ENCODE measurements around the gene MKNK2. TPM values are rescaled to one million over a fixed set of nuclear protein-coding genes. Genes with fewer than 3 reads are reported as not detected.
A peak's percentile ranks its signal among the peaks of the same experiment; 100 is the strongest.

Gene MKNK2
- total and polyA plus RNA-seq, 12 donors, result 107 to 260 (median 144) TPM

DNA sequence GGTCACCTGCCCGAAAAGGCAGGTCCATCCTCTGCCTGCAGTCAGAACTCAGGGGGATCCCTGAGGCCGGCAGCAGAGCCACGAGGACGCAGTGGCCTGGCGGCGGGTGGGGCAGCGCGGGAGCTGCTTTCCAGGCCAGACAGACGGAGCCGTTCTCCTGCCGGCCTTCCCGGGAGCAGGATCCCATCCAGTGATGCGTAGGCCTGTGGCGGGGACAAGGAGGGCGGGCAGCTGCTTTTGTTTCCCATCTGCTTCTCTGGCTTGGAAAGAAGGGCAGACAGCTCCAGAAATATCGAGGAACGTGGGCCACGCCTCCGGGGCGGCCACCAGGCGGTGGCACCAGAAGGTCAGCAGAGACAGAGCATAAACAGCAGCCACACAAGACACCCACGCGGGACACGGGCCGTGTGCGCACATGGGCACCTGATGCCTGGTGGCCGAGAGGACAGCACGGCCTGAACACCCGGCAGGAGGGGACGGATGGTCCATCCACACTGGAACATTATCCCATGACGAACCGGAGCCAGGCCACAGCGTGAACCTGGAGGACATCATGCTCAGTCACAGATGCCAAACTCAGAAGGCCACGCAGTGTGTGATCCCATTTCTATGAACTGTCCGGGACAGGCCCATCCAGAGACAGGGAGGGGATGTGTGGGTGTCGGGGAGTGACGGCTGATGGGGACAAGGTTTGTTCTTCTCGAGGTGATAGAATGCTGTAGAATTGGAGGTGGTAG, 13.9 kb upstream of the MKNK2 start:
- ATAC-seq (peak in 6 of 8 donors; percentile 2 to 74 (median 20)), DNase-seq (peak in 1 of 2 donors; percentile 66)
- Histone ChIP-seq H3K27me3 (no peaks in the 10 kb centered on the region), H3K9me3 (no peaks in the 10 kb centered on the region), H3K4me3 (peak overlapping the region in 6 of 10 donors; percentile 11 to 22 (median 15)), H3K36me3 (peaks cover 0 to 3% (median 0%) of the 10 kb centered on the region in 9 donors), H3K4me1 (peaks cover 13 to 56% (median 40%) of the 10 kb centered on the region in 9 donors), H3K27ac (peak overlapping the region; percentile 50 to 98 (median 86))
- intact Hi-C loops (cut with DNase I), result loop anchor here in 7 of 10 donors (5.0 to 10.0 kb wide), 6 partner anchors 43 to 200 kb away; partner anchors contain the start of genes BTBD2 (in 1 of the 7) and KLF16 (in 1 of the 7)
- 48 to 53% methylated on average over 38 of the region's 38 CpGs for WGBS, 2 donors
- TF ChIP-seq, protein P1, sequence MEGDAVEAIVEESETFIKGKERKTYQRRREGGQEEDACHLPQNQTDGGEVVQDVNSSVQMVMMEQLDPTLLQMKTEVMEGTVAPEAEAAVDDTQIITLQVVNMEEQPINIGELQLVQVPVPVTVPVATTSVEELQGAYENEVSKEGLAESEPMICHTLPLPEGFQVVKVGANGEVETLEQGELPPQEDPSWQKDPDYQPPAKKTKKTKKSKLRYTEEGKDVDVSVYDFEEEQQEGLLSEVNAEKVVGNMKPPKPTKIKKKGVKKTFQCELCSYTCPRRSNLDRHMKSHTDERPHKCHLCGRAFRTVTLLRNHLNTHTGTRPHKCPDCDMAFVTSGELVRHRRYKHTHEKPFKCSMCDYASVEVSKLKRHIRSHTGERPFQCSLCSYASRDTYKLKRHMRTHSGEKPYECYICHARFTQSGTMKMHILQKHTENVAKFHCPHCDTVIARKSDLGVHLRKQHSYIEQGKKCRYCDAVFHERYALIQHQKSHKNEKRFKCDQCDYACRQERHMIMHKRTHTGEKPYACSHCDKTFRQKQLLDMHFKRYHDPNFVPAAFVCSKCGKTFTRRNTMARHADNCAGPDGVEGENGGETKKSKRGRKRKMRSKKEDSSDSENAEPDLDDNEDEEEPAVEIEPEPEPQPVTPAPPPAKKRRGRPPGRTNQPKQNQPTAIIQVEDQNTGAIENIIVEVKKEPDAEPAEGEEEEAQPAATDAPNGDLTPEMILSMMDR (IDR thresholded peaks at IDR 0.05), result peak in 5 of 9 donors; percentile 8 to 26 (median 11)

DNA sequence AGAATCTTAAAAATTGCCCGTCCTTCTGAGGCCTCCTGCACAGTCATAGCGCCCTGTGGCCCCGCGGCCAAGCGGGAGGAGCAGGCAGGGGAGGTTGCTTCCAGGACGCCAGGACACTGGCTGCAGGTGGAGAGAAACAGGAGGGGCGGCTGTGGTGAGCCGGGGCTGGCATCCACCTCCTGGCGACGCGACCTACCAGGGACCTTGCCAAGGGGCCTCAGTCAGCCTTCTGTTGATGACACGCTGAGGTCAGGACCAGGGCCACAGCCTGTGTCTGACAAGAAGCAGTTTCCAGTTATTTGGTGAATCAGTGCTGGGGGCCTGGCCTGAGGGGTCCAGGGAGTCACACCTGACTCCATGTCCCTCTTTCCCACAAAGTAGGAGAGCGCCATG, 13.3 kb upstream of the MKNK2 start:
- WGBS, 2 donors, result 66 to 67% methylated on average over 13 of the region's 13 CpGs
- Histone ChIP-seq H3K4me3 (peak overlapping the region in 6 of 10 donors; percentile 11 to 22 (median 15)), H3K4me1 (peaks cover 19 to 56% (median 40%) of the 10 kb centered on the region in 9 donors), H3K36me3 (no peaks in the 10 kb centered on the region), H3K27me3 (no peaks in the 10 kb centered on the region), H3K27ac (peak overlapping the region; percentile 50 to 98 (median 86)), H3K9me3 (no peaks in the 10 kb centered on the region)
- TF ChIP-seq, protein P1 (IDR thresholded peaks at IDR 0.05), result no peak
- ATAC-seq (peak in 2 of 8 donors; percentile 0 to 2), DNase-seq (no peak)
- intact Hi-C loops (cut with DNase I), result loop anchor here in 2 of 10 donors (10.0 kb wide), 2 partner anchors 140 to 200 kb away; partner anchors contain the start of gene KLF16 (in 1 of the 2)

DNA sequence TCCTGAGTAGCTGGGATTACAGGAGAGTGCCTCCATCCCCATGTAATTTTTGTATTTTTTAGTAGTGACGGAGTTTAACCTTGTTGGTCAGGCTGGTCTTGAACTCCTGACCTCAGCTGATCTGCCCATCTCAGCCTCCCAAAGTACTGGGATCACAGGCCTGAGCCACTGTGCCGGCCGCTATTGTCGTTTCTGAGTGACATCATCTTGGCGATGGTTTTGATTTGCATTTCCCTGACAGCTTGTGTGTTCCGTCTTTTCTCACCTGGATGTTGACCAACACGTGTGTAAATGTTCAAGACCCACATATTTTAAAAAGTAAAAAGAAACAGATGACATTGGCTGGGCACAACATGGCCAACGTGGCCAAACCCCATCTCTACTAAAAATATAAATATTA, 12.8 kb upstream of the MKNK2 start:
- Histone ChIP-seq H3K4me1 (peaks cover 22 to 60% (median 43%) of the 10 kb centered on the region in 9 donors), H3K27me3 (no peaks in the 10 kb centered on the region), H3K36me3 (no peaks in the 10 kb centered on the region), H3K9me3 (no peaks in the 10 kb centered on the region), H3K27ac (peak overlapping the region in 9 of 10 donors; percentile 50 to 98 (median 86)), H3K4me3 (peak overlapping the region in 1 of 10 donors; percentile 15)
- intact Hi-C loops (cut with DNase I), result loop anchor here in 2 of 10 donors (10.0 kb wide), 2 partner anchors 139 to 199 kb away; partner anchors contain the start of gene KLF16 (in 1 of the 2)
- TF ChIP-seq, protein P1 (IDR thresholded peaks at IDR 0.05), result no peak
- no peak for DNase-seq
- ATAC-seq, result no peak
- WGBS, 2 donors, result 75 to 79% methylated on average over 8 of the region's 8 CpGs

DNA sequence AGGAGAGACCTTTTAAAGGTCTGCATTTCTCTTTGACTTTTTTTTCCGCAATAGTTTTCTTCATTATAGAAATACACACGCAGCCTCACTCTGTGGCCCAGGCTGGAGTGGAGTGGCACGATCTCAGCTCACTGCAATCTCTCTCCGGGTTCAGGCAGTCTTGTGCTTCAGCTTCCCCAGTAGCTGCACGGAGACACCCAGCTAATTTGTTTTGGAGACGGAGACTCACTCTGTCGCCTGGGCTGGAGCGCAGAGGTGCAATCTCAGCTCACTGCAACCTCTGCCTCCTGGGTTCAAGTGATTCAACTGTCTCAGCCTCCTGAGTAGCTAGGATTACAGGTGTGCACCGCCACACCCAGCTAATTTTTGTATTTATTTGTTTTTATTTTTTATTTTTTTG, 11.7 kb upstream of the MKNK2 start:
- DNase-seq (no peak), ATAC-seq (no peak)
- Histone ChIP-seq H3K36me3 (no peaks in the 10 kb centered on the region), H3K4me3 (no peak overlapping the region), H3K27ac (peak overlapping the region in 5 of 10 donors; percentile 99 to 100 (median 100)), H3K9me3 (no peaks in the 10 kb centered on the region), H3K27me3 (no peaks in the 10 kb centered on the region), H3K4me1 (peaks cover 22 to 67% (median 44%) of the 10 kb centered on the region in 9 donors)
- TF ChIP-seq, protein P1 (IDR thresholded peaks at IDR 0.05), result no peak
- intact Hi-C loops (cut with DNase I), result loop anchor here in 2 of 10 donors (10.0 kb wide), 2 partner anchors 138 to 198 kb away; partner anchors contain the start of gene KLF16 (in 1 of the 2)
- WGBS, 2 donors, result 84 to 86% methylated on average over 9 of the region's 9 CpGs

All from heart right ventricle (tissue), 16 donors.